Psoas muscle (tissue), 8 donors: ENCODE data around the gene MTFR2. TPM values are rescaled to one million over a fixed set of nuclear protein-coding genes. Genes with fewer than 3 reads are reported as not detected.

ENCODE experiments used
- ATAC-seq, 4 donors: fragments of 200-7000 bp; cut with Tn5 transposase; one replicate each; pipeline ENCODE4 v1.9.1; 2020; ENCODE audit warnings: moderate library complexity in 3 of 4, mild to moderate bottlenecking in 2 of 4
- DNase-seq, 2 donors: peaks; one replicate each; pipeline ENCODE4 v3.0.0-alpha.2; 2020
- H3K27ac ChIP-seq: fragments of 200-600 bp; one replicate; pipeline ENCODE4 v1.8.0; 2022
- H3K27me3 ChIP-seq, 3 donors: fragments of 200-600 bp in 1 of 3; one replicate each; pipeline versions ENCODE4 v1.6.1 to v1.8.0; 2013 to 2022; ENCODE audit warnings: low read length in 2 of 3, mild to moderate bottlenecking in 2 of 3, moderate library complexity in 1 of 3; ENCODE audit not compliant: insufficient read depth in 3 of 3
- H3K36me3 ChIP-seq, 2 donors: fragments of 200-600 bp in 1 of 2; one replicate each; pipeline versions ENCODE4 v1.6.1 to v1.8.0; 2013 to 2022; ENCODE audit warnings: low read depth in 1 of 2, mild to moderate bottlenecking in 1 of 2, moderate library complexity in 1 of 2; ENCODE audit not compliant: insufficient read depth in 1 of 2
- H3K4me1 ChIP-seq: fragments of 200-600 bp; one replicate; pipeline ENCODE4 v1.8.0; 2022
- H3K4me3 ChIP-seq: fragments of 200-600 bp; one replicate; pipeline ENCODE4 v1.8.0; 2022; ENCODE audit warnings: mild to moderate bottlenecking
- H3K9me3 ChIP-seq: fragments of 200-600 bp; one replicate; pipeline ENCODE4 v1.8.0; 2022
- CTCF ChIP-seq: fragments of 200-600 bp; IDR thresholded peaks from one replicate; pipeline ENCODE4 v1.8.0; 2022; ENCODE audit warnings: antibody characterized with exemption
- WGBS, 3 donors: extraction: QIAGEN DNeasy Blood & Tissue Kit; methylation state at CpG; one replicate each; pipeline versions ENCODE4 v1.1.6 to v1.1.7; 2013; 5-methylcytosine and 5-hydroxymethylcytosine counted together
- intact Hi-C, 2 donors: fragments of 100-400 bp; cut with DNase I; formaldehyde crosslinking; loops; one replicate each; pipeline versions ENCODE4 v1.11.0 to v1.14.2; 2022
- polyA plus RNA-seq, 3 donors: library from polyadenylated mRNA; stranded (reverse); fragments of 200-250 nt; gene quantifications; one replicate each; pipeline ENCODE4 v1.2.3, GENCODE V29; 2013
- total RNA-seq, 4 donors: library from RNA; stranded (reverse); fragmentation: NEBNext Ultra II Directional in 2 of 4; extraction: Animal tissue kit (Norgen Biotek cat#: 25700) in 2 of 4; gene quantifications; one replicate each; pipeline versions ENCODE4 v1.2.1 to v1.2.4, GENCODE V29; 2021 to 2023
- donor health status: healthy with polysubstance abuse.
- donor health status: DM: no; HTN: no; CAD: no; lungs with moderate emphysema.
- donor health status: Bipolar disorder and iron deficiency.
- donor health status: healthy.
- donor health status: DM: yes; HTN: yes; CAD: no.
- donor health status: DM: no; HTN: no; CAD: no.
- donor health status: DM: no; HTN: no; CAD: no.
- donor health status: DM: yes; HTN: yes; CAD: no.

Gene MTFR2
- total and polyA plus RNA-seq, 7 donors = 0.07 to 0.95 (median 0.41) TPM; not detected in 1

- ATAC-seq = peak; percentile 81 to 87 (median 82)
- peak overlapping the region; percentile 96 for H3K4me3 ChIP-seq
- intact Hi-C loops = loop anchor here in 1 of 2 donors (5.0 kb wide), 1 partner anchor 37 kb away; the partner anchor contains the start of gene MTFR2
- no peaks in the 10 kb centered on the region for H3K36me3 ChIP-seq
- H3K27ac ChIP-seq = peak overlapping the region; percentile 100
- TF ChIP-seq CTCF = no peak
- H3K27me3 ChIP-seq = no peaks in the 10 kb centered on the region
- DNase-seq = peak; percentile 92 to 97
- H3K9me3 ChIP-seq = no peaks in the 10 kb centered on the region
- H3K4me1 ChIP-seq = peaks cover 51% of the 10 kb centered on the region
- 0 to 1% (median 0%) methylated on average over 23 to 34 of the region's 34 CpGs for WGBS, 3 donors
These were observed 39.1 kb upstream of the MTFR2 start for GRCh38 chr6:136289327-136289578.

GRCh38 chr6:136288566-136289326, 38.6 kb upstream of the MTFR2 start:
- peak overlapping the region; percentile 100 for H3K27ac ChIP-seq
- ATAC-seq (peak in 3 of 4 donors; percentile 9 to 21 (median 11)), DNase-seq (peak; percentile 77 to 83)
- H3K36me3 ChIP-seq = no peaks in the 10 kb centered on the region
- intact Hi-C loops = loop anchor here in 1 of 2 donors (5.0 kb wide), 1 partner anchor 36 kb away; the partner anchor contains the start of gene MTFR2
- H3K4me3 ChIP-seq = peak overlapping the region; percentile 96
- H3K4me1 ChIP-seq = peaks cover 56% of the 10 kb centered on the region
- TF ChIP-seq CTCF = no peak
- H3K27me3 ChIP-seq = no peaks in the 10 kb centered on the region
- H3K9me3 ChIP-seq = no peaks in the 10 kb centered on the region
- WGBS, 3 donors = 0 to 1% (median 0%) methylated on average over 31 to 34 of the region's 34 CpGs

GRCh38 chr6:136284909-136285308, 34.8 kb upstream of the MTFR2 start:
- no peaks in the 10 kb centered on the region for H3K9me3 ChIP-seq
- H3K4me1 ChIP-seq = peaks cover 85% of the 10 kb centered on the region
- H3K36me3 ChIP-seq = peaks cover 0 to 17% of the 10 kb centered on the region in 2 donors
- H3K27ac ChIP-seq = peak overlapping the region; percentile 43
- DNase-seq (no peak), ATAC-seq (no peak)
- H3K27me3 ChIP-seq = no peaks in the 10 kb centered on the region
- peak overlapping the region; percentile 46 for H3K4me3 ChIP-seq
- intact Hi-C loops = loop anchor here in 1 of 2 donors (5.0 kb wide), 1 partner anchor 33 kb away; the partner anchor contains the start of gene MTFR2
- no peak for TF ChIP-seq CTCF
- 11 to 32% (median 14%) methylated on average over 2 of the region's 2 CpGs for WGBS, 3 donors

- Histone ChIP-seq H3K9me3 (no peaks in the 10 kb centered on the region), H3K27ac (no peak overlapping the region), H3K36me3 (peaks cover 0 to 37% of the 10 kb centered on the region in 2 donors), H3K4me1 (peaks cover 86% of the 10 kb centered on the region), H3K27me3 (no peaks in the 10 kb centered on the region), H3K4me3 (peak overlapping the region; percentile 46)
- ATAC-seq (peak in 1 of 4 donors; percentile 44), DNase-seq (no peak)
- intact Hi-C loops = no loop called here
- 26 to 45% (median 26%) methylated on average over 4 of the region's 4 CpGs for WGBS, 3 donors
- TF ChIP-seq CTCF = no peak
These were observed 32.8 kb upstream of the MTFR2 start for GRCh38 chr6:136282906-136283305.
